Activated naive CD4-positive, alpha-beta T cell treated with anti-CD3 and anti-CD28 coated beads, Interleukin-2, amount 50 U/mL, for 16 hours (primary cell): ENCODE measurements around the gene NEURL1.
A peak's percentile ranks its signal among the peaks of the same experiment; 100 is the strongest.
"Not testable (repeated sequence)": the region's sequence is repeated elsewhere in the genome, so short reads cannot be mapped to it uniquely, and the experiment has no call there.

ENCODE experiments used
- DNase-seq: peaks from one replicate; pipeline ENCODE4 v3.0.0-alpha.2; 2020

NEURL1 gene

DNA sequence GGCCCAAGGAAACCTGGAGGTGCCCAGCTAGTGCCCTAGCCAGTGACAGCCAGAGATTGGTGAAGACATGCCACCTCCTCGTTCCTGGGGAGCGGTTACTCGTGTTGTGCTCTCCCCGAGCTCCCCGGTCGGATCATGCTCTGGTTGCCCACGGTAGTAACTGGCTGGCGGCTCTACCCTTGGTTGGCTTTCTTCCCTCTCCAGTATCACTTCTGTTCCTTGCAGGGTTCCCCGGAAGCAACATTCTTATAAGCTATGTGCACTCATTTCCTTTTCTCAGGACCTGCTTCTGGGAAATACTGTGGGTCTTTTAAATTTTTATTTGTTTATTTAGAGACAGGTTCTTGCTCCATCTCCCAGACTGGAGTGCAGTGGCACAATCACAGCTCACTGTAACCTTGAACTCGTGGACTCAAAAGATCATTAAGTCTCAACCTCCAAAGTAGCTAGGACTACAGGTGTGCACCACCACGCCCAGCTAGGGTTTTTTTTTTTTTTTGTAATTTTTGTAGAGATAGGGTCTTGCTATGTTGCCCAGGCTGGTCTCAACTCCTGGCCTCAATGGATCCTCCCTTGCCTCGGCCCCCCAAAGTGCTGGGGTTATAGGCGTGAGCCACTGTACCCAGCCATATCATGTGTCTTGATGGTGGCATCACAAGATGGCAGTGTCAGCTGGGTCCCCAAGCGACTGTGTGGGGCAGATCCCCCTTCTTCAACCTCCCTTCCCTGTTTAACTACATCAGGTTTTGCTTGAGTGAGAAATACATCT is 27.9 kb upstream of the NEURL1 start:
- DNase-seq, result no peak

DNA sequence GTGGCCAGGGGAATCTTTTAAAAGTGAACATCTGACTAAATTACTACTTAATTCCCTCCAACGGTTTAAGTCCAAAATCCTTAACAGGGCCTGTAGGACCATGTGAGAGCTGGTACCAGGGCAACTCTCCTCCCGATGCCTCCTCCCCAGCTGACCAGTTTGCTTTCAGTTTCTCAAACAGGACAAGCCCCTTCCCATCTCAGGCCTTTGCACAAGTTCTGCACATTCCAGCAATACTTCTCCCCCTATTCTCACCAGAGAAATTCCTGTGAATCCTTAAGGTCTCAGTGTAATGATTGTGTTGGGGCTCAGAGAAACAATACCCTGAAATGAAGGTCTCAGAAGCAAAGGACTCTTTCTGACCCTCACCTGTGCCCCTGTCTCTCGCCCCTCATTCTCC is 26.8 kb upstream of the NEURL1 start:
- DNase-seq, result no peak

DNA sequence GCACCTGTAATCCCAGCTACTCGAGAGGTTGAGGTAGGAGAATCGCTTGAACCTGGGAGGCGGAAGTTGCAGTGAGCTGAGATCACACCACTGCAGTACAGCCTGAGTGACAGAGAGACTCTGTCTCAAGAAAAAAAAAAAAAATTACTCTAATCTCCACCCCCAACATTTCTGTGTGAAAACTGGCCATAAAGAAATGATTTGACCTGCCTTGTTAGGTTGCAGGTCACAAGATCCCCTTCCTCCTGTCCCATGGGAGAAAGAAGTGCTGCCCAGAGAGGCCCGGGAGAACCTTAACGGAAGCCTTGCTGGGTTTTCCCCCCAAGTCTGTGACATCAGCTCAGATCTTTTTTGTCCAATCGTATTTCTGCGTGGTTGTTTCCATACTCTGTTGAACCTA is 26.1 kb upstream of the NEURL1 start:
- no peak for DNase-seq

DNA sequence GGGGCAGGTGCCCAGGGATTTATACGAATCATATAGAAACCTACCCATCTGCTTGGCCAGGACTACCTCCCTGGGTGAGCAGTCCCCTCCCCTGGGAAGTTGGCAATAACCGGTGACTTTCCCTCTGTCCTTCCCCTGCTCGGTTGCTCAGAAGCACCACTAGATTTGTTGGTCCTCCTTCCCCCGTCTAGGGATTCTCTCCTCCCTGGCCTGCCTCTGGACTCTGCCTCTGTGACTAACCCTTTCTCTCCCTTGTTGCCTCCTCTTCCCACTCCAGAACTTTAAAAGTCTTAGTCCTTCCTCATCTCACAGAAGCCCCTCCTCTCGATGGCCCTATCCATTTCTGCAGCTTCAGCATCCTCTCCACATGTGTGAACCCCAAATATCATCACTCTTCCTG is 24.3 kb upstream of the NEURL1 start:
- DNase-seq, result no peak

DNA sequence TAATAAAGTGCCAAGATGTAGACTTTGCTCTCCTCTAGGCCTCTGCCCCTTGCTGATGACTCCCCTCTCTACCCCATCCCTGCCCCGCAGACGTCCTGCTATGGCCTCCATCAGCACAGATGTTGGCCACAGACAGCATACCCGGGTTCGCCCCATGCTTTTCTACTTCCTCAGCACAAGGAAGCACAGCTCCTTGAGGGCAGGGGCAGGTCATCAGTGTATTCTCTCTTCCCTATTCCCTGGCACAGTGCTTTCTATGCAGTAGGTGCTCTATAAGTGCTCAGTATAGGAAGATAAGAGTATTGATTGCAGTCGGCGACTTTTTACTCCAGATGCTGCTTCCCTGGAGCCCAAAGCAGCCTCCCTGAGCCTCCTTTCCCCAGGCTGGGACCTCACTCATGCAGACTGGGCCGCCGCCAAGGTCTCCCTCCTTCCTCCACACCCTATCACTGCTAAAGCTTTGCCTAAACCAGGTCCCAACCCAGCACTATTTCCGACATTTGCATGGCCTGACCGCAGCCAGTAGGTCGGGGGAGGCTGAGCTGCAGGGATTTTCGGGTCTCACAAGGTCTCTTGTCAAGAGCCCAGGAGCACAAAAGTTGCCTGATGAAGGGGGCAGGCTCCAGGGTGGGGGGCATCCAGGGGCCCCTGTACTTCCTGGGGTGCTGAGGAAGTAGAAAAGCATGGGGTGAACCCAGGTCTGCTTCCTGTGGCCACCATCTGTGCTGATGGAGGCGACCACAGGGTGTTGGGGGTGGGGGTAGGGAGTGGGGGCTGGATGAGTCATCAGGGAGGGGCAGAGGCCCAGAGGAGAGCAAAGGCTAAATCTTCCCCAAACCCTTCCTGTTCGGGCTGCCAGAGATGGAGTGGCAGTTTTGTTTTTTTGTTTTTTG is 22.5 kb upstream of the NEURL1 start:
- peak; percentile 36 for DNase-seq

GRCh38 chr10:103472005-103472404 is 21.5 kb upstream of the NEURL1 start:
- no peak for DNase-seq

DNA sequence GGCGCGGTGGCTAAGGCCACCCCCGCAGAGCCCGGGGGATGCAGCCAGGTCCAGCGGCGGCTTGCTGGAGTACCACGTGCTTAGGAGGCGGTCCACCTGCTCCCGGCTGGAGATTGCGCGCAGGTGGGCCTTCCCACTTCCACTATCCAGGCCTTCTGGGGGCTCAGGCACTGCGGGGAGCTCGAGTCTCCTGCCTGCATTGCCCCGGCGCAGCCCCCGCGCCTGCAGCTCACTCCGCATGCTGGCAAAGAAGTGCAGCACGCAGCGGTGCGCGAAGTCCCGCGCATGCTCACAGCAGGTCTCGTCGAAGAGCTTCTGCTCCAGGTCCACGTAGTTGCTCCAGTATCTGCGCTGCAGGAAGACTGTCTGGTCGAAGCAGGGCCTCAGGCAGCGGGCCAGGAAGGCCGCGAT is 20.2 kb upstream of the NEURL1 start:
- no peak for DNase-seq

- no peak for DNase-seq
Measured at GRCh38 chr10:103474077-103474476, 19.4 kb upstream of the NEURL1 start.

DNA sequence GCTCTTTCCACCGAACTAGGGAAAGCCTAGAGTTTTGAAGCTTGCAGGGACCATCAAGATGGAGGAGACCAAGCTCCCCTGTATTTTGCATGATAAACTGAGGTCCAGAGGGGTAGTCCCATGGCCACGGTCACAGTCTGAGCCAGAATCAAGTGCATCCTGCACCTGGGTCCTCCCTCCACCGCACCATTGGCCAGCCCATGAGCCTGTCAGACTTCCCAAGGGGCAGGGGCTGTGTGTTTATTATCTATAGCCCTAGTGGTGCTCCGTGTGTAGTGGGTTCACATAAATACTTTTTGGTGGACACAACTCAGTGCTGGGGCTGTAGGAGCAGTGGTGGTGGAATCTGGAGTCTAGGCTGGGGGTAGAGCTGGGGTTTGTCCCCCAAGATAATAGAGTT is 18.1 kb upstream of the NEURL1 start:
- no peak for DNase-seq

- no peak for DNase-seq
Measured at GRCh38 chr10:103476046-103476768, 17.3 kb upstream of the NEURL1 start.

- no peak for DNase-seq
Measured at GRCh38 chr10:103478671-103479070, 14.8 kb upstream of the NEURL1 start.

DNA sequence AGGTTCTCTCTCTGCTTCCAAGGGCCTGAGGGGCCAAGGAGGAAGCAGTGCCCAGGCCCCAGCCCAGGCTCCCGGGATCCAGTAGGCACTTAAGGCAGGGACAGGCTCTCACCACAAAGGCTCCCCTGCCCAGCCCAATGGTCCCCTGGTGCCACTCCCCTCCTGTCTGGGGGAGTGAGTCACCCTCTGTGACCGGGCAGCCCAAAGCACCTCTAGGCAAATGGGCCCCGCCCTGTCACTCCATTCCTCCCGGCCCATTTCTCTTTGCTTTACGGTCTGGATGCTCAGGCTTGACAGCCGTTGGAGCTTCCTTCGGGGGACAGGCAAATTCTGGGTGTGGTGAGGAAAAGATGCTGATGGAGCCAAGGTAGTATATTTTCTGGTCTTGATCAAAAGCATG is 14.4 kb upstream of the NEURL1 start, which contains the start of gene CALHM3:
TSS of gene CALHM3 (minus strand) at position 106 of the 400 bp plus-strand sequence. CDS start 208 bp downstream, outside the sequence.
- DNase-seq, result no peak

- no peak for DNase-seq
Measured at GRCh38 chr10:103480521-103480920, 13.0 kb upstream of the NEURL1 start.

- DNase-seq, result no peak
Measured at GRCh38 chr10:103481974-103482531, 11.5 kb upstream of the NEURL1 start.

GRCh38 chr10:103486635-103487409 is 6.7 kb upstream of the NEURL1 start:
- not testable (repeated sequence) for DNase-seq

GRCh38 chr10:103487410-103487708 is 6.1 kb upstream of the NEURL1 start:
- no peak for DNase-seq

DNA sequence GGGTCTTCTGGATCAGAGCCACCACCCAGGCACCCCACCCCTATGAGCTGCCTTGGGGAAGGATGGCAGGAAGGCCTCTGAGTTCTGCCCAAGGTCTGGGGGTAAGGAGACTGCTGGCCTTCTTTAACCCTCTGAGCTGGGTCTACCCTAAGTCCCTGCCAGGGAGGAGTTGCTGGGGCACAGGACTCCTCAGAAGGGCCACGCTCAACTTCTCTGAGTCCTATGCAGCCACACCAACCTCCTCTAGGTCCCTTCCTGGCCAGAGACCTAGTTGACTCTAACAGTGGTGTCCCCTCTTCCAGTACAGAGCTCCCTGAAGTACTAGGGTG is 2.6 kb upstream of the NEURL1 start:
- DNase-seq, result no peak

GRCh38 chr10:103491729-103492364 is 1.7 kb upstream of the NEURL1 start:
- no peak for DNase-seq

DNA sequence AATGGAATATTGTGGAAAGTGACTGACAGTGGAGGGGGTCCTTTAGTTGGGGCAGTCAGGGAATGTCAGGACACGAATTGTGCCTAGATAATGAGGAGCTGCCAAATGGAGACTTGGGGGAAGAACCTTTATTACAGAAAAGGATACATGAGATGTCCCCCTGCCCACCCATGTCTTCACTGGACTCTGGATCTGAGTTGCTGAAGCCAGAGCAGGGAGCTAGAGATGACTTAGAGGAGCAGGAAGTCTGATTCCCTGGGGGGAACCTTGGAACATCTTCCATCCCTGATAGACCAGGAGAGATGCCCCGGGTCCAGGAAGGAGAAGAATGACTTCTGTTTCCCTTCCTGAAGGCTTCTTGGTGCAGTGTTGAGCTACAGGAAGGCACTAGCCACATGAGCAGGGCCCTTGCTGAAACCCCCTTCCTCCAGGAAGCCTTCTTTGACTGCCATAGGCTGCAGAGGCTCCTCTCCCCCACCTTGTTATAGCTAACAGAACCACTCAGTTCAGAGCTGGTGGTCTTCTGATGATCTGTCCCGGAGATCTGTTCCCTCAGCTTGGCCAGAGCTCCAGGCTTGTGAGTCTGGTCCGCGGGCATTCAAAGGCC is 747 bp upstream of the NEURL1 start:
- DNase-seq, result no peak

GRCh38 chr10:103493916-103494877 is 692 bp downstream of the NEURL1 start:
- peak; percentile 21 for DNase-seq
